Smooth muscle cell (in vitro differentiated cells): Measurements from ENCODE around the gene PRTG. TPM values are rescaled to one million over a fixed set of nuclear protein-coding genes. Genes with fewer than 3 reads are reported as not detected.
A peak's percentile ranks its signal among the peaks of the same experiment; 100 is the strongest.
"Not testable (repeated sequence)": the region's sequence is repeated elsewhere in the genome, so short reads cannot be mapped to it uniquely, and the experiment has no call there.

Source experiments
- DNase-seq: peaks from one replicate; lab custom pipeline; 2025; ENCODE audit not compliant: unreplicated experiment; lab: John Stamatoyannopoulos, UW
- H2AFZ ChIP-seq: fragments of 200-600 bp; sonication (generic); 2 replicates; pipeline ENCODE4 v1.6.0; 2016; ENCODE audit warnings: antibody characterized with exemption, low read depth, mild to moderate bottlenecking
- H3F3A ChIP-seq: fragments of 200-600 bp; sonication (generic); 2 replicates; pipeline ENCODE4 v1.6.0; 2017; ENCODE audit warnings: antibody characterized with exemption, low read depth
- H3K27ac ChIP-seq: fragments of 200-600 bp; sonication (generic); 2 replicates; pipeline ENCODE4 v1.5.1; 2016; ENCODE audit warnings: low read depth, mild to moderate bottlenecking
- H3K27me3 ChIP-seq: fragments of 200-600 bp; sonication (generic); 2 replicates; pipeline ENCODE4 v1.6.1; 2016; ENCODE audit warnings: low read depth, mild to moderate bottlenecking
- H3K36me3 ChIP-seq: fragments of 200-600 bp; sonication (generic); 2 replicates; pipeline ENCODE4 v1.5.1; 2016; ENCODE audit warnings: low read depth
- H3K4me1 ChIP-seq: fragments of 200-600 bp; sonication (generic); 2 replicates; pipeline ENCODE4 v1.5.1; 2016; ENCODE audit warnings: low read depth
- H3K4me2 ChIP-seq: fragments of 200-600 bp; sonication (generic); 2 replicates; pipeline ENCODE4 v1.6.0; 2016; ENCODE audit warnings: mild to moderate bottlenecking
- H3K4me3 ChIP-seq: fragments of 200-600 bp; sonication (generic); 2 replicates; pipeline ENCODE4 v1.5.1; 2016; ENCODE audit warnings: mild to moderate bottlenecking
- H3K79me2 ChIP-seq: fragments of 200-600 bp; sonication (generic); 2 replicates; pipeline ENCODE4 v1.6.0; 2016; ENCODE audit warnings: low read depth, mild to moderate bottlenecking
- H3K9ac ChIP-seq: fragments of 200-600 bp; sonication (generic); 2 replicates; pipeline ENCODE4 v1.6.0; 2016; ENCODE audit warnings: low read depth
- H3K9me3 ChIP-seq: fragments of 200-600 bp; sonication (generic); replicated peaks from 2 replicates; pipeline ENCODE4 v1.5.1; 2016; ENCODE audit warnings: low read depth
- H4K20me1 ChIP-seq: fragments of 200-600 bp; sonication (generic); 2 replicates; pipeline ENCODE4 v1.6.0; 2016; ENCODE audit warnings: low read depth
- CTCF ChIP-seq: fragments of 200-600 bp; sonication (generic); IDR thresholded peaks from 2 replicates; pipeline ENCODE4 v1.5.1; 2017; ENCODE audit warnings: borderline replicate concordance, mild to moderate bottlenecking, antibody characterized with exemption; ENCODE audit not compliant: insufficient read depth, poor library complexity, severe bottlenecking
- WGBS: methylation state at CpG from one replicate; pipeline ENCODE4 v1.1.7; 2016; ENCODE audit warnings: low lambda C conversion rate; 5-methylcytosine and 5-hydroxymethylcytosine counted together
- polyA plus RNA-seq: library from polyadenylated mRNA; unstranded; fragments of >200 nt; fragmentation: Nextera tagmentation; extraction: Ambion mirVana; gene quantifications from 2 replicates; pipeline ENCODE4 v1.2.1, GENCODE V29; 2016
- total RNA-seq: library from RNA; depleted of rRNA; stranded (reverse); fragments of >200 nt; gene quantifications from 2 replicates; pipeline ENCODE4 v1.2.3, GENCODE V29; 2014

PRTG gene
- total and polyA plus RNA-seq, 2 experiments from 2014 or later, result 2.4 to 17.2 TPM

- peaks cover 62% of the 10 kb centered on the region for H3K4me1 ChIP-seq
- H3K4me2 ChIP-seq, result peak overlapping the region; percentile 45
- H3K79me2 ChIP-seq, result peaks cover 33% of the 10 kb centered on the region
- H3F3A ChIP-seq, result no peaks in the 10 kb centered on the region
- H2AFZ ChIP-seq, result no peak overlapping the region
- no peak overlapping the region for H3K27ac ChIP-seq
- no peaks in the 10 kb centered on the region for H3K9me3 ChIP-seq
- no peaks in the 10 kb centered on the region for H3K36me3 ChIP-seq
- H3K27me3 ChIP-seq, result no peaks in the 10 kb centered on the region
- WGBS, result 27% methylated on average over 2 of the region's 2 CpGs
- H3K9ac ChIP-seq, result no peak overlapping the region
- no peak overlapping the region for H3K4me3 ChIP-seq
- no peak for TF ChIP-seq CTCF
- no peaks in the 10 kb centered on the region for H4K20me1 ChIP-seq
- no peak for DNase-seq
Observed at GRCh38 chr15:55734641-55735040, 8.3 kb downstream of the PRTG start.

GRCh38 chr15:55733461-55733860, 9.5 kb downstream of the PRTG start:
- H3K79me2 ChIP-seq, result peaks cover 34% of the 10 kb centered on the region
- not testable (repeated sequence) for H3F3A ChIP-seq, DNase-seq, H3K9ac ChIP-seq, H3K27ac ChIP-seq, H2AFZ ChIP-seq, H4K20me1 ChIP-seq, H3K4me2 ChIP-seq, H3K27me3 ChIP-seq, H3K4me3 ChIP-seq, H3K9me3 ChIP-seq, H3K36me3 ChIP-seq
- WGBS, result 95% methylated on average over 7 of the region's 7 CpGs
- H3K4me1 ChIP-seq, result peaks cover 50% of the 10 kb centered on the region

- no peaks in the 10 kb centered on the region for H4K20me1 ChIP-seq
- no peak overlapping the region for H3K4me2 ChIP-seq
- no peak for TF ChIP-seq CTCF
- peaks cover 40% of the 10 kb centered on the region for H3K79me2 ChIP-seq
- H3K4me3 ChIP-seq, result no peak overlapping the region
- 47% methylated on average over 3 of the region's 3 CpGs for WGBS
- no peaks in the 10 kb centered on the region for H3F3A ChIP-seq
- H2AFZ ChIP-seq, result no peak overlapping the region
- H3K9me3 ChIP-seq, result no peaks in the 10 kb centered on the region
- H3K36me3 ChIP-seq, result no peaks in the 10 kb centered on the region
- DNase-seq, result no peak
- no peak overlapping the region for H3K9ac ChIP-seq
- no peak overlapping the region for H3K27ac ChIP-seq
- peaks cover 11% of the 10 kb centered on the region for H3K4me1 ChIP-seq
- H3K27me3 ChIP-seq, result no peaks in the 10 kb centered on the region
Observed at GRCh38 chr15:55721554-55722185, 21.3 kb downstream of the PRTG start.

- DNase-seq, result no peak
- Histone ChIP-seq H3K9ac (no peak overlapping the region), H2AFZ (peak overlapping the region; percentile 50), H4K20me1 (no peaks in the 10 kb centered on the region), H3K36me3 (no peaks in the 10 kb centered on the region), H3F3A (no peaks in the 10 kb centered on the region), H3K27me3 (no peaks in the 10 kb centered on the region), H3K27ac (no peak overlapping the region), H3K4me1 (peaks cover 49% of the 10 kb centered on the region), H3K9me3 (no peaks in the 10 kb centered on the region), H3K4me3 (no peak overlapping the region), H3K4me2 (peak overlapping the region; percentile 64), H3K79me2 (peaks cover 33% of the 10 kb centered on the region)
- 18% methylated on average over 6 of the region's 6 CpGs for WGBS
- no peak for TF ChIP-seq CTCF
Observed at GRCh38 chr15:55715355-55716076, 27.4 kb downstream of the PRTG start.
